ENCODE data around the gene DMPK.

The DMPK gene

GRCh38 chr19:45793876-45794275 is 11.6 kb upstream of the DMPK start:
- TF ChIP-seq CTCF (IDR thresholded peaks at IDR 0.05; ENCODE audit: insufficient read depth, low read length, poor library complexity, severe bottlenecking) (no peak), EZH2phosphoT487 (conservative IDR thresholded peaks at IDR 0.05; ENCODE audit: low read length) (no peak)
- H3K9ac ChIP-seq (ENCODE audit: low read length), result no peak overlapping the region
- no peaks in the 10 kb centered on the region for H4K20me1 ChIP-seq (ENCODE audit: low read depth, low read length)
- H3K9me2 ChIP-seq (replicated peaks; ENCODE audit: insufficient read depth, low read length), result no peaks in the 10 kb centered on the region
- no peak overlapping the region for H3K4me2 ChIP-seq (ENCODE audit: low read depth, low read length, poor library complexity, severe bottlenecking)
- no peaks in the 10 kb centered on the region for H3F3A ChIP-seq (ENCODE audit: insufficient read depth)
- H3K9me3 ChIP-seq (ENCODE audit: insufficient read depth, low read length), result no peaks in the 10 kb centered on the region
- no peak overlapping the region for H3K27ac ChIP-seq (ENCODE audit: low read depth, low read length)
- H3K27me3 ChIP-seq (ENCODE audit: low read length), result no peaks in the 10 kb centered on the region
- no peaks in the 10 kb centered on the region for H3K36me3 ChIP-seq (ENCODE audit: low read length)
- no peak overlapping the region for H3K4me3 ChIP-seq (ENCODE audit: insufficient read depth, low read length, poor library complexity, severe bottlenecking)
- peaks cover 10% of the 10 kb centered on the region for H3K79me2 ChIP-seq (ENCODE audit: insufficient read depth, low read length)
- no peak overlapping the region for H2AFZ ChIP-seq (ENCODE audit: low read depth, low read length, severe bottlenecking)

GRCh38 chr19:45793178-45793564 is 10.9 kb upstream of the DMPK start:
- Histone ChIP-seq H3K27ac (ENCODE audit: low read depth, low read length) (no peak overlapping the region), H3K9me3 (ENCODE audit: insufficient read depth, low read length) (no peaks in the 10 kb centered on the region), H2AFZ (ENCODE audit: low read depth, low read length, severe bottlenecking) (no peak overlapping the region), H3K36me3 (ENCODE audit: low read length) (no peaks in the 10 kb centered on the region), H3K27me3 (ENCODE audit: low read length) (no peaks in the 10 kb centered on the region), H3K4me3 (ENCODE audit: insufficient read depth, low read length, poor library complexity, severe bottlenecking) (peak overlapping the region; percentile 22), H3K4me2 (ENCODE audit: low read depth, low read length, poor library complexity, severe bottlenecking) (peak overlapping the region; percentile 36), H3K9ac (ENCODE audit: low read length) (no peak overlapping the region), H3F3A (ENCODE audit: insufficient read depth) (no peaks in the 10 kb centered on the region), H4K20me1 (ENCODE audit: low read depth, low read length) (no peaks in the 10 kb centered on the region), H3K9me2 (replicated peaks; ENCODE audit: insufficient read depth, low read length) (no peaks in the 10 kb centered on the region), H3K79me2 (ENCODE audit: insufficient read depth, low read length) (peaks cover 10% of the 10 kb centered on the region)
- TF ChIP-seq EZH2phosphoT487 (conservative IDR thresholded peaks at IDR 0.05; ENCODE audit: low read length) (no peak), CTCF (IDR thresholded peaks at IDR 0.05; ENCODE audit: insufficient read depth, low read length, poor library complexity, severe bottlenecking) (no peak)

GRCh38 chr19:45792470-45793177 is 10.3 kb upstream of the DMPK start, which contains the start of gene DMWD:
Gene DMWD, minus strand, starts transcription at chr19:45792845. Its CDS starts 89 bp downstream, at chr19:45792756.
- Histone ChIP-seq H3K9me2 (replicated peaks; ENCODE audit: insufficient read depth, low read length) (no peaks in the 10 kb centered on the region), H3K4me3 (ENCODE audit: insufficient read depth, low read length, poor library complexity, severe bottlenecking) (peak within 1 kb of the TSS; percentile 97), H3K9ac (ENCODE audit: low read length) (peak within 1 kb of the TSS; percentile 84), H3K27me3 (ENCODE audit: low read length) (no peaks in the 10 kb centered on the region), H4K20me1 (ENCODE audit: low read depth, low read length) (no peaks in the 10 kb centered on the region), H3F3A (ENCODE audit: insufficient read depth) (no peaks in the 10 kb centered on the region), H3K4me2 (ENCODE audit: low read depth, low read length, poor library complexity, severe bottlenecking) (peak within 1 kb of the TSS; percentile 94), H3K27ac (ENCODE audit: low read depth, low read length) (no peak within 1 kb of the TSS; the same call in 1 of the 2 replicates), H3K79me2 (ENCODE audit: insufficient read depth, low read length) (peaks cover 10% of the 10 kb centered on the region), H2AFZ (ENCODE audit: low read depth, low read length, severe bottlenecking) (peak within 1 kb of the TSS; percentile 53), H3K36me3 (ENCODE audit: low read length) (no peaks in the 10 kb centered on the region), H3K9me3 (ENCODE audit: insufficient read depth, low read length) (no peaks in the 10 kb centered on the region)
- TF ChIP-seq EZH2phosphoT487 (conservative IDR thresholded peaks at IDR 0.05; ENCODE audit: low read length) (no peak), CTCF (IDR thresholded peaks at IDR 0.05; ENCODE audit: insufficient read depth, low read length, poor library complexity, severe bottlenecking) (no peak)
